A549 (cell line): ENCODE results near the gene CNTNAP2.

Experiments used
- CTCF ChIP-seq: fragments of >200 bp; sonication (Bioruptor Twin); formaldehyde crosslinking; IDR thresholded peaks from 3 replicates; pipeline ENCODE4 v1.5.1; 2016
- PBX3 ChIP-seq: IDR thresholded peaks from 2 replicates; pipeline ENCODE4 v1.6.1; 2012

- TF ChIP-seq CTCF, result no peak
- TF ChIP-seq PBX3, result no peak
Measured at GRCh38 chr7:146656988-146657387, 540.4 kb downstream of the CNTNAP2 start.
